Measurements from ENCODE around the gene RWDD2A. TPM values are rescaled to one million over a fixed set of nuclear protein-coding genes. Genes with fewer than 3 reads are reported as not detected.

Gene RWDD2A
- total and polyA plus RNA-seq, 2 of the 8 experiments (the other 6 are each of a cell fraction or from before 2014, with no cell fraction given) = 2.1 to 3.6 TPM

DNA sequence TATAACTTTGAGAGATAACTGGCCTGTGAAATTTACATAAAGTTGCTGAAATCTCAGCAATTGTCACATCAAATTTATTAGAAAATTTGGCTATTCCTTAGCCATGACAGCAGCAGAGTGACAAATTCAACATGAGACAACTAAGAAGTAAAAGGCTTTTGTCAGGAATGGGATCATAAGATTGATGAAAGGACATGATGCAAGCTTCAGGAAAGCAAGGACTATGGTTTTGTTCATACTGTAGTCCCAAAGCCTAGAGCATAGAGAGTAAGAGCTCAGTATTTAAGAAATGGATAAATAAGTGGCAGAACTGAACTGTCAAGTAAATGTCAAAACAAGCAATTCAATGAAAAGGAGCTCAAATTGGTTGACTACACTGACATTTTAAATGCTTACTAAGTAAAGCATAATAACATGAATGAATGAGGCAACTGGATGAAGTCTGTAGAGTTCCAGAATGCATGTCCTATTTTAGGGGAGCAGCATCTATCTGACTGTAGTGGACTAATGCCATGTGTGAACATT is 12.7 kb upstream of the RWDD2A start:
- Histone ChIP-seq H3K79me1 (ENCODE audit: low read depth, low read length) (no peaks in the 10 kb centered on the region), H2BK12ac (ENCODE audit: low read depth, low read length) (no peak overlapping the region), H2BK120ac (replicated peaks; ENCODE audit: low read depth, low read length) (no peak overlapping the region), H3K27ac (ENCODE audit: low read depth, low read length) (no peak overlapping the region), H3K56ac (replicated peaks; ENCODE audit: insufficient read length, low read depth, low read length) (no peak overlapping the region), H4K5ac (ENCODE audit: insufficient read length, low read depth, low read length) (no peak overlapping the region), H3K4me1 (replicated peaks in 1 of 4; ENCODE audit: control insufficient read depth in 3 of 4, insufficient read depth in 4 of 4, low read length in 3 of 4) (peaks cover 0 to 2% (median 0%) of the 10 kb centered on the region in 4 experiments; a peak in 1 of 7 replicates), H3K23me2 (ENCODE audit: low read depth, low read length) (no peaks in the 10 kb centered on the region), H3K9ac (replicated peaks in 1 of 4; ENCODE audit: extremely low read depth in 1 of 4, low read depth in 3 of 4, low read length in 3 of 4) (no peak overlapping the region), H3K9me3 (ENCODE audit: insufficient read depth in 2 of 2, low read depth in 1 of 2, low read length in 1 of 2) (no peaks in the 10 kb centered on the region), H2AK5ac (ENCODE audit: low read depth, low read length) (no peak overlapping the region), H4K91ac (replicated peaks; ENCODE audit: insufficient read length, low read length) (no peak overlapping the region), H2BK5ac (ENCODE audit: low read depth, low read length) (no peak overlapping the region), H3K4me2 (ENCODE audit: insufficient read depth in 1 of 2, low read depth in 2 of 2, low read length in 2 of 2) (no peak overlapping the region), H3K23ac (ENCODE audit: insufficient read length) (no peak overlapping the region), H2BK20ac (ENCODE audit: low read length) (no peak overlapping the region), H4K8ac (ENCODE audit: extremely low read depth, insufficient read depth, low read length) (no peak overlapping the region), H3K79me2 (ENCODE audit: control insufficient read depth in 1 of 2, insufficient read depth in 2 of 2, low read length in 2 of 2) (no peaks in the 10 kb centered on the region), H2BK15ac (ENCODE audit: low read length) (no peak overlapping the region), H2AFZ (ENCODE audit: low read length) (no peak overlapping the region), H3K4ac (replicated peaks; ENCODE audit: insufficient read length, low read depth, low read length) (no peak overlapping the region), H3K36me3 (ENCODE audit: control insufficient read depth in 2 of 4, insufficient read depth in 4 of 4, low read length in 3 of 4) (peaks cover 4 to 73% (median 27%) of the 10 kb centered on the region in 4 experiments), H3K14ac (ENCODE audit: insufficient read length) (no peak overlapping the region), H3K4me3 (ENCODE audit: extremely low read depth in 1 of 4, insufficient read depth in 2 of 4, low read depth in 3 of 4, low read length in 4 of 4) (no peak overlapping the region), H3K27me3 (replicated peaks in 1 of 4; ENCODE audit: control insufficient read depth in 3 of 4, extremely low read depth in 1 of 4, insufficient read depth in 3 of 4, low read length in 3 of 4) (no peaks in the 10 kb centered on the region), H3K18ac (ENCODE audit: extremely low read depth, low read length) (no peak overlapping the region), H4K20me1 (replicated peaks in 1 of 2; ENCODE audit: control insufficient read depth in 1 of 2, insufficient read depth in 2 of 2, low read length in 2 of 2) (peaks cover 3 to 4% of the 10 kb centered on the region in 2 experiments)
- POLR2A ChIA-PET (ENCODE audit: partially characterized antibody) = interaction anchor here (1.3 kb wide), 1 partner anchor 16 kb away, joined by 3 read pairs; no protein-coding TSS in a partner anchor
- CTCF ChIA-PET (ENCODE audit: partially characterized antibody) = interaction anchor here (0.7 to 2.0 kb wide), 3 partner anchors 12 to 983 kb away, joined by 3 to 5 read pairs (median 3); partner anchors contain the start of gene PRSS35
- DNase-seq (ENCODE audit: low read depth in 1 of 2, low spot score in 2 of 2) = no peak
- no peak for FAIRE-seq
- TF ChIP-seq EGR1 (IDR thresholded peaks at IDR 0.05; ENCODE audit: borderline replicate concordance, low read depth, low read length) = no peak
- no peak for TF ChIP-seq POU5F1 (IDR thresholded peaks at IDR 0.05; ENCODE audit: low read depth, low read length)
- no peak for TF ChIP-seq BCL11A (IDR thresholded peaks at IDR 0.05; ENCODE audit: low read depth in 2 of 2, low read length in 2 of 2)
- TF ChIP-seq KDM5A (IDR thresholded peaks at IDR 0.05; ENCODE audit: low read length) = no peak
- no peak for TF ChIP-seq MAFK (IDR thresholded peaks at IDR 0.05; ENCODE audit: low read depth, low read length)
- TF ChIP-seq BRCA1 (IDR thresholded peaks at IDR 0.05; ENCODE audit: low read depth, low read length) = no peak
- TF ChIP-seq, protein P1, sequence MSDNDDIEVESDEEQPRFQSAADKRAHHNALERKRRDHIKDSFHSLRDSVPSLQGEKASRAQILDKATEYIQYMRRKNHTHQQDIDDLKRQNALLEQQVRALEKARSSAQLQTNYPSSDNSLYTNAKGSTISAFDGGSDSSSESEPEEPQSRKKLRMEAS (IDR thresholded peaks at IDR 0.05) = no peak

Measured in H1 (cell line).